H1 (cell line): ENCODE data around the gene RALGAPA2. TPM values are rescaled to one million over a fixed set of nuclear protein-coding genes. Genes with fewer than 3 reads are reported as not detected.

ENCODE experiments used
- CTCF ChIA-PET: fragments of 300-600 bp; sonication (Branson Sonifier 250); formaldehyde crosslinking; loops from one replicate; lab custom pipeline; 2021; ENCODE audit not compliant: partially characterized antibody; lab: Charles Lee
- POLR2A ChIA-PET: fragments of 300-600 bp; sonication (Branson Sonifier 250); formaldehyde crosslinking; loops from one replicate; lab custom pipeline; 2021; ENCODE audit warnings: inconsistent platforms; ENCODE audit not compliant: partially characterized antibody; lab: Charles Lee
- DNase-seq, 2 experiments: peaks; one replicate each; pipeline versions ENCODE4 v3.0.0 to v3.0.0-alpha.2; 2010 to 2022; ENCODE audit warnings: low spot score in 2 of 2, low read depth in 1 of 2, mixed read lengths in 1 of 2
- FAIRE-seq: peaks from 2 replicates; lab custom pipeline; 2011; peaks lifted over from hg19 to GRCh38; lab: Jason Lieb, UNC
- H2AFZ ChIP-seq: 2 replicates; pipeline ENCODE4 v1.8.1; 2012; ENCODE audit warnings: low read length, inconsistent platforms
- H2AK5ac ChIP-seq: 2 replicates; pipeline ENCODE4 v1.6.1; 2013; ENCODE audit warnings: low read depth, low read length
- H2BK120ac ChIP-seq: replicated peaks from 2 replicates; pipeline ENCODE3; 2013; ENCODE audit warnings: low read depth, low read length, inconsistent platforms
- H2BK12ac ChIP-seq: 2 replicates; pipeline ENCODE4 v1.6.1; 2013; ENCODE audit warnings: low read depth, low read length
- H2BK15ac ChIP-seq: 2 replicates; pipeline ENCODE4 v1.6.1; 2013; ENCODE audit warnings: low read length
- H2BK20ac ChIP-seq: 2 replicates; pipeline ENCODE4 v1.6.1; 2013; ENCODE audit warnings: low read length
- H2BK5ac ChIP-seq: 2 replicates; pipeline ENCODE4 v1.6.1; 2013; ENCODE audit warnings: low read depth, low read length
- H3K14ac ChIP-seq: 2 replicates; pipeline ENCODE4 v1.6.1; 2013; ENCODE audit warnings: inconsistent platforms; ENCODE audit not compliant: insufficient read length
- H3K18ac ChIP-seq: 2 replicates; pipeline ENCODE4 v1.6.1; 2013; ENCODE audit warnings: low read length; ENCODE audit errors: extremely low read depth
- H3K23ac ChIP-seq: 2 replicates; pipeline ENCODE4 v1.6.1; 2013; ENCODE audit warnings: inconsistent platforms; ENCODE audit not compliant: insufficient read length
- H3K23me2 ChIP-seq: 2 replicates; pipeline ENCODE4 v1.6.1; 2013; ENCODE audit warnings: low read depth, low read length
- H3K27ac ChIP-seq: 2 replicates; pipeline ENCODE4 v1.6.1; 2011; ENCODE audit warnings: low read depth, low read length, inconsistent platforms
- H3K27me3 ChIP-seq, 4 experiments: replicated peaks in 1 of 4; 1 replicate in 1 of 4; 2 replicates in 3 of 4; pipeline versions ENCODE4 v1.6.1 to v1.8.1; 2011 to 2013; ENCODE audit warnings: low read length in 3 of 4, mild to moderate bottlenecking in 3 of 4, inconsistent platforms in 2 of 4, mixed read lengths in 2 of 4, moderate library complexity in 1 of 4; ENCODE audit not compliant: control insufficient read depth in 3 of 4, insufficient read depth in 3 of 4; ENCODE audit errors: extremely low read depth in 1 of 4
- H3K36me3 ChIP-seq, 4 experiments: 2 replicates each; pipeline versions ENCODE4 v1.6.1 to v1.8.1; 2011 to 2013; ENCODE audit warnings: mild to moderate bottlenecking in 4 of 4, low read length in 3 of 4, moderate library complexity in 2 of 4, control low read depth in 1 of 4, inconsistent platforms in 1 of 4; ENCODE audit not compliant: insufficient read depth in 4 of 4, control insufficient read depth in 2 of 4
- H3K4ac ChIP-seq: replicated peaks from 2 replicates; pipeline ENCODE3; 2013; ENCODE audit warnings: low read length, low read depth, mixed read lengths, inconsistent platforms; ENCODE audit not compliant: insufficient read length
- H3K4me1 ChIP-seq, 4 experiments: replicated peaks in 1 of 4; 1 replicate in 1 of 4; 2 replicates in 3 of 4; pipeline versions ENCODE4 v1.6.1 to v1.8.1; 2011 to 2013; ENCODE audit warnings: low read length in 3 of 4, inconsistent platforms in 2 of 4, mixed read lengths in 1 of 4; ENCODE audit not compliant: insufficient read depth in 4 of 4, control insufficient read depth in 3 of 4
- H3K4me2 ChIP-seq, 2 experiments: 2 replicates each; pipeline versions ENCODE4 v1.6.1 to v1.8.1; 2011 to 2013; ENCODE audit warnings: low read depth in 2 of 2, low read length in 2 of 2, control low read depth in 1 of 2, inconsistent platforms in 1 of 2, mild to moderate bottlenecking in 1 of 2; ENCODE audit not compliant: insufficient read depth in 1 of 2
- H3K4me3 ChIP-seq, 4 experiments: fragments of 200-600, 300-600 bp in 1 of 4; sonication (generic), shearing (Covaris generic), sonication (Bioruptor Twin) in 1 of 4; 2 replicates each; pipeline versions ENCODE4 v1.5.1 to v1.8.1; 2011 to 2016; ENCODE audit warnings: low read length in 4 of 4, low read depth in 3 of 4, control low read depth in 2 of 4, inconsistent platforms in 2 of 4, mild to moderate bottlenecking in 2 of 4, mixed read lengths in 1 of 4, moderate library complexity in 1 of 4; ENCODE audit not compliant: insufficient read depth in 2 of 4; ENCODE audit errors: extremely low read depth in 1 of 4
- H3K56ac ChIP-seq: replicated peaks from 2 replicates; pipeline ENCODE3; 2013; ENCODE audit warnings: low read depth, mild to moderate bottlenecking, mixed read lengths, low read length, inconsistent platforms; ENCODE audit not compliant: insufficient read length
- H3K79me1 ChIP-seq: 2 replicates; pipeline ENCODE4 v1.6.1; 2013; ENCODE audit warnings: low read depth, low read length, control low read depth
- H3K79me2 ChIP-seq, 2 experiments: 2 replicates each; pipeline versions ENCODE4 v1.6.1 to v1.8.1; 2012 to 2013; ENCODE audit warnings: low read length in 2 of 2, mild to moderate bottlenecking in 2 of 2, inconsistent platforms in 1 of 2; ENCODE audit not compliant: insufficient read depth in 2 of 2, control insufficient read depth in 1 of 2
- H3K9ac ChIP-seq, 4 experiments: replicated peaks in 1 of 4; 1 replicate in 1 of 4; 2 replicates in 3 of 4; pipeline versions ENCODE4 v1.6.1 to v1.8.1; 2011 to 2013; ENCODE audit warnings: low read depth in 3 of 4, low read length in 3 of 4, control low read depth in 2 of 4, mild to moderate bottlenecking in 2 of 4, moderate library complexity in 2 of 4, inconsistent platforms in 1 of 4; ENCODE audit errors: extremely low read depth in 1 of 4
- H3K9me3 ChIP-seq, 2 experiments: 2 replicates each; pipeline versions ENCODE4 v1.6.1 to v1.8.1; 2012 to 2013; ENCODE audit warnings: mild to moderate bottlenecking in 2 of 2, moderate library complexity in 2 of 2, control low read depth in 1 of 2, inconsistent platforms in 1 of 2, low read depth in 1 of 2, low read length in 1 of 2, mixed read lengths in 1 of 2; ENCODE audit not compliant: insufficient read depth in 2 of 2
- H4K20me1 ChIP-seq, 2 experiments: replicated peaks in 1 of 2; 2 replicates each; pipeline versions ENCODE3 to v1.8.1; 2011 to 2013; ENCODE audit warnings: inconsistent platforms in 2 of 2, low read length in 2 of 2, mild to moderate bottlenecking in 1 of 2; ENCODE audit not compliant: insufficient read depth in 2 of 2, control insufficient read depth in 1 of 2
- H4K5ac ChIP-seq: 2 replicates; pipeline ENCODE4 v1.6.1; 2013; ENCODE audit warnings: low read length, low read depth, mixed read lengths, inconsistent platforms; ENCODE audit not compliant: insufficient read length
- H4K8ac ChIP-seq: 2 replicates; pipeline ENCODE4 v1.8.0; 2013; ENCODE audit warnings: mild to moderate bottlenecking, moderate library complexity, low read length, inconsistent platforms; ENCODE audit not compliant: insufficient read depth; ENCODE audit errors: extremely low read depth
- H4K91ac ChIP-seq: replicated peaks from 2 replicates; pipeline ENCODE3; 2013; ENCODE audit warnings: low read length, mixed read lengths, inconsistent platforms; ENCODE audit not compliant: insufficient read length
- CHD2 ChIP-seq: IDR thresholded peaks from 2 replicates; pipeline ENCODE4 v1.6.1; 2012; ENCODE audit warnings: low read length, improper control_type of control experiment
- CTBP2 ChIP-seq: IDR thresholded peaks from 2 replicates; pipeline ENCODE4 v1.7.0; 2011; ENCODE audit warnings: borderline replicate concordance, mild to moderate bottlenecking, moderate library complexity, mixed read lengths, low read length; ENCODE audit not compliant: insufficient read depth, insufficient read length
- GTF2F1 ChIP-seq: IDR thresholded peaks from 2 replicates; pipeline ENCODE4 v1.6.1; 2012; ENCODE audit warnings: low read depth, low read length, improper control_type of control experiment, borderline replicate concordance
- KDM1A ChIP-seq: fragments of 200-600, 300-600 bp; sonication (generic); IDR thresholded peaks from 2 replicates; pipeline ENCODE4 v1.7.1; 2016; ENCODE audit warnings: mild to moderate bottlenecking, low read length, borderline replicate concordance
- NANOG ChIP-seq: IDR thresholded peaks from 2 replicates; pipeline ENCODE4 v1.6.1; 2011; ENCODE audit warnings: low read length, low read depth, mild to moderate bottlenecking, inconsistent platforms; ENCODE audit not compliant: insufficient read depth, poor library complexity, severe bottlenecking
- RFX5 ChIP-seq: IDR thresholded peaks from 2 replicates; pipeline ENCODE4 v1.6.1; 2011; ENCODE audit warnings: low read depth, low read length, improper control_type of control experiment, borderline replicate concordance
- SP2 ChIP-seq: IDR thresholded peaks from 2 replicates; pipeline ENCODE4 v1.6.1; 2012; ENCODE audit warnings: mild to moderate bottlenecking, low read length, inconsistent platforms
- TAF1 ChIP-seq: IDR thresholded peaks from 2 replicates; pipeline ENCODE4 v1.6.1; 2011; ENCODE audit warnings: mild to moderate bottlenecking, low read depth, low read length
- WGBS, 2 experiments: shearing (Covaris generic) in 1 of 2; methylation state at CpG; one replicate each; pipeline versions ENCODE4 v1.1.6 to v1.1.7; 2013 to 2015; ENCODE audit warnings: low lambda C conversion rate in 2 of 2, mixed read lengths in 2 of 2, inconsistent platforms in 1 of 2, low coverage in 1 of 2, missing lambda C conversion rate in 1 of 2; ENCODE audit not compliant: insufficient replicate concordance in 2 of 2, insufficient coverage in 1 of 2, insufficient read length in 1 of 2; ENCODE audit errors: extremely low coverage in 1 of 2, missing lambda C conversion rate in 1 of 2; 5-methylcytosine and 5-hydroxymethylcytosine counted together
- polyA plus RNA-seq, 7 experiments: library from polyadenylated mRNA; depleted of rRNA in 3 of 7; stranded (reverse) in 5 of 7; unstranded in 2 of 7; fragments of >200 nt in 5 of 7; fragments of 200-250 nt in 2 of 7; gene quantifications; 1 replicate in 5 of 7; 2 replicates in 1 of 7; 4 replicates in 1 of 7; pipeline versions ENCODE4 v1.2.1 to v1.2.3, GENCODE V29; 2011 to 2013; ENCODE audit warnings: missing spikeins in 2 of 7, mixed read lengths in 2 of 7
- total RNA-seq: library from RNA; stranded (reverse); fragmentation: NEBNext Ultra II Directional; extraction: Animal tissue kit (Norgen Biotek cat#: 25700); gene quantifications from 2 replicates; pipeline ENCODE4 v1.2.1, GENCODE V29; 2021
- TF ChIP-seq, protein P1 (sequence below): IDR thresholded peaks from 2 replicates; pipeline ENCODE4 v1.6.1; 2012; ENCODE audit warnings: inconsistent platforms

The RALGAPA2 gene
- total and polyA plus RNA-seq, 2 of the 8 experiments (the other 6 are each of a cell fraction or from before 2014, with no cell fraction given): 5.1 to 25.5 TPM

DNA sequence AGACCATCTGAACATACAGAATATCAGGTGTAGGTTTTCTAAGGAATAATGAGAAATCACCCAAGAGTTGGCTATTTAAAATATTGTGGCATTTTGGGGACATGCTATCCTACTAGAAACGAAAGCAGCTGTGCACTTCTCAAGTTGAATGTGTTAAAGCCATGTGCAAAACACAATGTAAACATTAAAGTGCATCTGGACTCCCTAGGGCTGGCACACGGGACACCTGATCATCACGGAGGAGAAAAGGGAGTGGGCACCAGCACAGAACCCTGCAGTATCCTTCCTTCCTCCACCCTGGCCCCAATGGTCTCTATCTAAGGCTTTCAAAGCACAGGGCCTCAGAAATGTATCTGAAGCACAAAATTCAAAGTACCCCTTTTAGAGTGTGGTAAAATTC, 250.3 kb downstream of the RALGAPA2 start:
- Histone ChIP-seq H2BK12ac (peak overlapping the region; percentile 69; the same call in 1 of the 2 replicates), H4K8ac (no peak overlapping the region), H3K4ac (no peak overlapping the region), H2BK15ac (0 out of 2 replicates have a peak overlapping the region, but pooled peaks have one; percentile 31), H3K4me2 (no peak overlapping the region), H4K5ac (no peak overlapping the region), H2BK120ac (no peak overlapping the region), H3K4me3 (no peak overlapping the region), H2AFZ (no peak overlapping the region), H4K20me1 (no peaks in the 10 kb centered on the region), H3K23ac (no peak overlapping the region), H3K23me2 (no peaks in the 10 kb centered on the region), H3K36me3 (no peaks in the 10 kb centered on the region; a peak in 1 of 8 replicates), H3K79me1 (no peaks in the 10 kb centered on the region), H2BK5ac (no peak overlapping the region), H4K91ac (no peak overlapping the region), H3K27me3 (no peaks in the 10 kb centered on the region), H3K4me1 (peaks cover 11 to 30% (median 18%) of the 10 kb centered on the region in 4 experiments), H3K9me3 (no peaks in the 10 kb centered on the region), H3K9ac (no peak overlapping the region), H3K14ac (no peak overlapping the region), H3K56ac (no peak overlapping the region), H3K79me2 (no peaks in the 10 kb centered on the region), H2AK5ac (no peak overlapping the region), H2BK20ac (0 out of 2 replicates have a peak overlapping the region, but pooled peaks have one; percentile 75), H3K18ac (no peak overlapping the region), H3K27ac (no peak overlapping the region)
- FAIRE-seq: no peak
- DNase-seq: no peak
- ChIA-PET CTCF (interaction anchor here (1.1 to 5.6 kb wide), 2 partner anchors 13 to 132 kb away, joined by 5 to 26 read pairs; no protein-coding TSS in a partner anchor), POLR2A (interaction anchor here (1.1 to 2.1 kb wide), 2 partner anchors 91 to 94 kb away, joined by 3 to 6 read pairs; partner anchors contain the start of gene INSM1)
- WGBS, 2 experiments: 70% methylated on average over 3 of the region's 3 CpGs; no CpG with 5 or more reads in 1 of the 2 experiments
- TF ChIP-seq SP2 (no peak), CTBP2 (no peak), RFX5 (no peak), KDM1A (no peak), GTF2F1 (no peak), CHD2 (no peak), NANOG (no peak), TAF1 (no peak)
- TF ChIP-seq, protein P1, sequence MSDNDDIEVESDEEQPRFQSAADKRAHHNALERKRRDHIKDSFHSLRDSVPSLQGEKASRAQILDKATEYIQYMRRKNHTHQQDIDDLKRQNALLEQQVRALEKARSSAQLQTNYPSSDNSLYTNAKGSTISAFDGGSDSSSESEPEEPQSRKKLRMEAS: no peak
